Germinal center (tissue), 1 donor: ENCODE measurements around the gene HDGFL3.
"Not testable (repeated sequence)": the region's sequence is repeated elsewhere in the genome, so short reads cannot be mapped to it uniquely, and the experiment has no call there.

ENCODE experiments used
- DNase-seq: peaks from one replicate; pipeline ENCODE4 v3.0.0; 2012; ENCODE audit warnings: mixed read lengths, low spot score

Gene HDGFL3

GRCh38 chr15:83207660-83208366 is at the start of gene HDGFL3:
Gene HDGFL3, minus strand, starts transcription at chr15:83207823. Its CDS starts 409 bp downstream, at chr15:83207414.
- peak; percentile 30 for DNase-seq

GRCh38 chr15:83250781-83251180 is 43.2 kb upstream of the HDGFL3 start:
- no peak for DNase-seq

GRCh38 chr15:83249030-83249343 is 41.4 kb upstream of the HDGFL3 start:
- no peak for DNase-seq

GRCh38 chr15:83248151-83249029 is 40.8 kb upstream of the HDGFL3 start:
- peak; percentile 17 for DNase-seq

- no peak for DNase-seq
Measured at GRCh38 chr15:83243634-83244033, 36.0 kb upstream of the HDGFL3 start.

GRCh38 chr15:83230242-83230641 is 22.6 kb upstream of the HDGFL3 start:
- DNase-seq = no peak

GRCh38 chr15:83225449-83225848 is 17.8 kb upstream of the HDGFL3 start:
- no peak for DNase-seq

- not testable (repeated sequence) for DNase-seq
Measured at GRCh38 chr15:83221781-83222180, 14.2 kb upstream of the HDGFL3 start.

- no peak for DNase-seq
Measured at GRCh38 chr15:83219026-83219425, 11.4 kb upstream of the HDGFL3 start.

GRCh38 chr15:83215306-83215705 is 7.7 kb upstream of the HDGFL3 start:
- DNase-seq = no peak

GRCh38 chr15:83210619-83211018 is 3.0 kb upstream of the HDGFL3 start:
- DNase-seq = no peak

GRCh38 chr15:83209333-83209732 is 1.7 kb upstream of the HDGFL3 start:
- no peak for DNase-seq

GRCh38 chr15:83208367-83208661 is 691 bp upstream of the HDGFL3 start:
- DNase-seq = no peak

- DNase-seq = peak; percentile 12
Measured at GRCh38 chr15:83207009-83207659, 489 bp downstream of the HDGFL3 start.

- DNase-seq = no peak
Measured at GRCh38 chr15:83206526-83207008, 1.1 kb downstream of the HDGFL3 start.

GRCh38 chr15:83205725-83206324 is 1.8 kb downstream of the HDGFL3 start:
- no peak for DNase-seq

GRCh38 chr15:83204697-83205096 is 2.9 kb downstream of the HDGFL3 start:
- DNase-seq = no peak

GRCh38 chr15:83203543-83203942 is 4.1 kb downstream of the HDGFL3 start:
- DNase-seq = no peak

GRCh38 chr15:83200589-83200988 is 7.0 kb downstream of the HDGFL3 start:
- no peak for DNase-seq

- no peak for DNase-seq
Measured at GRCh38 chr15:83200162-83200561, 7.5 kb downstream of the HDGFL3 start.

GRCh38 chr15:83199288-83199687 is 8.3 kb downstream of the HDGFL3 start:
- no peak for DNase-seq

- no peak for DNase-seq
Measured at GRCh38 chr15:83198476-83198875, 9.1 kb downstream of the HDGFL3 start.

- DNase-seq = no peak
Measured at GRCh38 chr15:83194528-83194927, 13.1 kb downstream of the HDGFL3 start.
